ENCODE measurements around the gene TLE3. TPM values are rescaled to one million over a fixed set of nuclear protein-coding genes. Genes with fewer than 3 reads are reported as not detected.
A peak's percentile ranks its signal among the peaks of the same experiment; 100 is the strongest.

The TLE3 gene
- total and polyA plus RNA-seq, 2 of the 4 experiments (the other 2 are of a cell fraction): 6.5 to 16.3 TPM

- Histone ChIP-seq H3K4me1 (ENCODE audit: control insufficient read depth, insufficient read depth, low read length) (peaks cover 4% of the 10 kb centered on the region; the same call in 1 of the 2 replicates), H3K4ac (ENCODE audit: low read depth, low read length) (peak overlapping the region; percentile 34; the same call in 1 of the 2 replicates), H4K20me1 (ENCODE audit: insufficient read depth, low read length) (no peaks in the 10 kb centered on the region), H3K56ac (ENCODE audit: extremely low read depth, insufficient read depth, low read length) (no peak overlapping the region), H3K27me3 (ENCODE audit: control insufficient read depth, insufficient read depth, low read length) (peaks cover 59% of the 10 kb centered on the region), H3K9me3 (ENCODE audit: control insufficient read depth, insufficient read depth, low read length) (no peaks in the 10 kb centered on the region), H4K5ac (ENCODE audit: low read depth, low read length) (no peak overlapping the region), H2AFZ (replicated peaks; ENCODE audit: low read length, poor library complexity) (no peak overlapping the region), H3K27ac (ENCODE audit: insufficient read depth, low read length) (no peak overlapping the region), H3K9me1 (ENCODE audit: insufficient read depth, low read length) (peaks cover 3% of the 10 kb centered on the region; the same call in 1 of the 2 replicates), H3K79me1 (ENCODE audit: low read depth in 1 of 2, low read length in 2 of 2) (no peaks in the 10 kb centered on the region), H3K9ac (ENCODE audit: low read depth, low read length) (no peak overlapping the region), H4K8ac (ENCODE audit: low read depth in 2 of 2, low read length in 2 of 2) (no peak overlapping the region), H3K18ac (ENCODE audit: low read depth, low read length) (no peak overlapping the region), H2AK9ac (replicated peaks; ENCODE audit: low read depth, low read length, poor library complexity) (no peak overlapping the region), H2AK5ac (ENCODE audit: low read depth, low read length) (no peak overlapping the region; the same call in 1 of the 2 replicates), H2BK15ac (ENCODE audit: low read depth, low read length) (no peak overlapping the region), H3K36me3 (ENCODE audit: control insufficient read depth, insufficient read depth, low read length) (no peaks in the 10 kb centered on the region), H4K91ac (ENCODE audit: insufficient read depth, low read depth, low read length) (no peak overlapping the region), H3K4me2 (ENCODE audit: low read depth, low read length) (no peak overlapping the region), H2BK5ac (ENCODE audit: low read depth, low read length, poor library complexity, severe bottlenecking) (no peak overlapping the region), H3K14ac (replicated peaks; ENCODE audit: low read depth, low read length) (no peak overlapping the region), H3K23ac (ENCODE audit: low read depth, low read length) (no peak overlapping the region), H2BK120ac (ENCODE audit: low read depth, low read length) (no peak overlapping the region), H2BK20ac (ENCODE audit: low read depth, low read length) (peak overlapping the region; percentile 36; the same call in 1 of the 2 replicates), H3K4me3 (ENCODE audit: insufficient read depth, low read depth, low read length) (no peak overlapping the region)
- TF ChIP-seq RCOR1 (IDR thresholded peaks at IDR 0.05; ENCODE audit: insufficient replicate concordance, low read length) (no peak), CEBPB (IDR thresholded peaks at IDR 0.05; ENCODE audit: low read depth, low read length) (peak; percentile 71), BHLHE40 (IDR thresholded peaks at IDR 0.05; ENCODE audit: low read depth, low read length) (no peak)
- no TSS peak for BruUV-seq (replicated peaks)
- DNase-seq (peak; percentile 75), ATAC-seq (ENCODE audit: low read depth) (peak; percentile 29; the same call in 1 of the 2 replicates)
- in situ Hi-C loops (cut with MboI; ENCODE audit: low sequenced_read_pairs) (no loop called here), intact Hi-C loops (cut with micrococcal nuclease) (no loop called here), dilution Hi-C loops (cut with HindIII; ENCODE audit: low sequenced_read_pairs, unreplicated experiment) (no loop called here)
- ChIA-PET POLR2A (ENCODE audit: unreplicated experiment) (interaction anchor here (0.6 kb wide), 1 partner anchor 143 kb away, joined by 3 read pairs; no protein-coding TSS in a partner anchor), CTCF (no interaction called here)
- WGBS, 2 experiments (ENCODE audit: extremely low coverage in 2 of 2, insufficient read length in 1 of 2): 100% methylated on average over 1 of the region's 7 CpGs; no CpG with 5 or more reads in 1 of the 2 experiments
Observed at GRCh38 chr15:70023064-70023768, 74.5 kb downstream of the TLE3 start.
